ENCODE data around the gene RNASEH2A.
"Not testable (repeated sequence)": the region's sequence is repeated elsewhere in the genome, so short reads cannot be mapped to it uniquely, and the experiment has no call there.

RNASEH2A gene

GRCh38 chr19:12793290-12794195 lies 12.8 kb upstream of the RNASEH2A start:
- peak; percentile 80 to 92 for DNase-seq (ENCODE audit: low read depth in 1 of 2, low spot score in 1 of 2)

- DNase-seq (ENCODE audit: low read depth in 1 of 2, low spot score in 1 of 2), result no peak
Observed at GRCh38 chr19:12794196-12794941, 12.0 kb upstream of the RNASEH2A start.

GRCh38 chr19:12794971-12795381 lies 11.4 kb upstream of the RNASEH2A start:
- DNase-seq (ENCODE audit: low read depth in 1 of 2, low spot score in 1 of 2), result no peak

- DNase-seq (ENCODE audit: low read depth in 1 of 2, low spot score in 1 of 2), result peak; percentile 55 to 63
Observed at GRCh38 chr19:12796146-12797071, 10.0 kb upstream of the RNASEH2A start.

GRCh38 chr19:12797141-12797587 lies 9.2 kb upstream of the RNASEH2A start:
- no peak for DNase-seq (ENCODE audit: low read depth in 1 of 2, low spot score in 1 of 2)

- DNase-seq (ENCODE audit: low read depth in 1 of 2, low spot score in 1 of 2), result not testable (repeated sequence)
Observed at GRCh38 chr19:12797607-12798006, 8.8 kb upstream of the RNASEH2A start.

- DNase-seq (ENCODE audit: low read depth in 1 of 2, low spot score in 1 of 2), result no peak
Observed at GRCh38 chr19:12799742-12800465, 6.5 kb upstream of the RNASEH2A start.

- no peak for DNase-seq (ENCODE audit: low read depth in 1 of 2, low spot score in 1 of 2)
Observed at GRCh38 chr19:12800466-12800770, 6.0 kb upstream of the RNASEH2A start.

- DNase-seq (ENCODE audit: low read depth in 1 of 2, low spot score in 1 of 2), result no peak
Observed at GRCh38 chr19:12800923-12801465, 5.4 kb upstream of the RNASEH2A start.

GRCh38 chr19:12801466-12802266 lies 4.7 kb upstream of the RNASEH2A start, which contains the start of the genes PRDX2 and THSD8:
Gene PRDX2 (minus strand): TSS chr19:12801800. CDS start chr19:12801261, 539 bp downstream.
Gene THSD8 (plus strand): TSS chr19:12802069. CDS start chr19:12802072, 3 bp downstream.
- peak; percentile 63 to 64 for DNase-seq (ENCODE audit: low read depth in 1 of 2, low spot score in 1 of 2)

GRCh38 chr19:12802267-12803106 lies 3.9 kb upstream of the RNASEH2A start:
- DNase-seq (ENCODE audit: low read depth in 1 of 2, low spot score in 1 of 2), result no peak

GRCh38 chr19:12804051-12804450 lies 2.3 kb upstream of the RNASEH2A start:
- DNase-seq (ENCODE audit: low read depth in 1 of 2, low spot score in 1 of 2), result no peak

- no peak for DNase-seq (ENCODE audit: low read depth in 1 of 2, low spot score in 1 of 2)
Observed at GRCh38 chr19:12815088-12815487, 8.7 kb downstream of the RNASEH2A start.

- not testable (repeated sequence) for DNase-seq (ENCODE audit: low read depth in 1 of 2, low spot score in 1 of 2)
Observed at GRCh38 chr19:12817188-12817587, 10.8 kb downstream of the RNASEH2A start.

- not testable (repeated sequence) for DNase-seq (ENCODE audit: low read depth in 1 of 2, low spot score in 1 of 2)
Observed at GRCh38 chr19:12817810-12818209, 11.4 kb downstream of the RNASEH2A start.

- no peak for DNase-seq (ENCODE audit: low read depth in 1 of 2, low spot score in 1 of 2)
Observed at GRCh38 chr19:12821761-12822160, 15.4 kb downstream of the RNASEH2A start.

- no peak for DNase-seq (ENCODE audit: low read depth in 1 of 2, low spot score in 1 of 2)
Observed at GRCh38 chr19:12825254-12826131, 19.1 kb downstream of the RNASEH2A start.
